22Rv1 (cell line): ENCODE data around the gene CRACR2B.

Experiments used
- CTCF ChIP-seq: fragments of 450-650 bp; IDR thresholded peaks from 2 replicates; pipeline ENCODE4 v1.5.1; 2017; ENCODE audit warnings: mild to moderate bottlenecking
- ZFX ChIP-seq: fragments of 450-650 bp; IDR thresholded peaks from 2 replicates; pipeline ENCODE4 v1.6.1; 2017; ENCODE audit warnings: antibody characterized with exemption, borderline replicate concordance

GRCh38 chr11:830295-831117 lies 2.8 kb downstream of the CRACR2B start:
- no peak for TF ChIP-seq CTCF
- no peak for TF ChIP-seq ZFX
